Measurements from ENCODE around the gene KRT84. TPM values are rescaled to one million over a fixed set of nuclear protein-coding genes. Genes with fewer than 3 reads are reported as not detected.

Gene KRT84
- total RNA-seq, 1 experiment from 2014 or later = not detected

- Mint-ChIP-seq H3K36me3 (ENCODE audit: insufficient read depth, unreplicated experiment) (no peaks in the 10 kb centered on the region), H3K27ac (ENCODE audit: unreplicated experiment) (no peak overlapping the region), H3K9me3 (ENCODE audit: low read depth, unreplicated experiment) (no peaks in the 10 kb centered on the region), H3K27me3 (ENCODE audit: unreplicated experiment) (peaks cover 3% of the 10 kb centered on the region), H3K4me1 (ENCODE audit: low read depth, unreplicated experiment) (peaks cover 14% of the 10 kb centered on the region), H3K4me3 (ENCODE audit: low read depth, unreplicated experiment) (no peak overlapping the region)
- no peak for DNase-seq
- intact Hi-C loops (cut with micrococcal nuclease; ENCODE audit: unreplicated experiment) = loop anchor here (1.0 to 10.0 kb wide), 4 partner anchors 163 to 613 kb away; no protein-coding TSS in a partner anchor
- no peak for TF ChIP-seq CTCF (IDR thresholded peaks at IDR 0.05; ENCODE audit: unreplicated experiment)
- BruUV-seq (replicated peaks) = no TSS peak
- CTCF ChIA-PET = no interaction called here
Measured at GRCh38 chr12:52371716-52372115, 13.7 kb downstream of the KRT84 start.

GRCh38 chr12:52370926-52371608 is 14.4 kb downstream of the KRT84 start:
- Mint-ChIP-seq H3K27me3 (ENCODE audit: unreplicated experiment) (no peaks in the 10 kb centered on the region), H3K27ac (ENCODE audit: unreplicated experiment) (no peak overlapping the region), H3K4me1 (ENCODE audit: low read depth, unreplicated experiment) (peaks cover 14% of the 10 kb centered on the region), H3K9me3 (ENCODE audit: low read depth, unreplicated experiment) (no peaks in the 10 kb centered on the region), H3K4me3 (ENCODE audit: low read depth, unreplicated experiment) (no peak overlapping the region), H3K36me3 (ENCODE audit: insufficient read depth, unreplicated experiment) (no peaks in the 10 kb centered on the region)
- intact Hi-C loops (cut with micrococcal nuclease; ENCODE audit: unreplicated experiment) = loop anchor here (10.0 kb wide), 2 partner anchors 214 to 614 kb away; no protein-coding TSS in a partner anchor
- no peak for DNase-seq
- no TSS peak for BruUV-seq (replicated peaks)
- TF ChIP-seq CTCF (IDR thresholded peaks at IDR 0.05; ENCODE audit: unreplicated experiment) = no peak
- CTCF ChIA-PET = no interaction called here

DNA sequence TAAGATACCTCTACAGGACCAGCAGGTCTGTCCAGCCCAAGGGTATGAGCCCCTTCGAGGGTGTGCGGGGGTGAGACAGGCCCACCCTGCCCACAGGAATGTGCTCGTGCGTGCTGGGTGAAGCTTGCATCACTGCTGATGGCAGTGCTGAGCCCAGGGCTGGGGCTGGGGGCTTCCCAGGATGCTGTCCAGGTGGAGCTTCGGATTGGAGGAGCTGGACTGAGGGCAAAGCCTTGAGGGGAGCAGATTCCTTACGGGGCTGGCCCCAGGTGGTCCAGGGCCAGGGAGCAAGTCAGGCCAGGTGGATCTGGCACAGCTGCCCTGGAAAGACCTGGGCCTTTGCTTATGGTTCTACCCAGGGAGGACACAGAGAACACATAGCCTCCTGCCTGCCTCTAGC is 15.6 kb downstream of the KRT84 start:
- no peak for TF ChIP-seq CTCF (IDR thresholded peaks at IDR 0.05; ENCODE audit: unreplicated experiment)
- no peak overlapping the region for H3K4me3 Mint-ChIP-seq (ENCODE audit: low read depth, unreplicated experiment)
- H3K27ac Mint-ChIP-seq (ENCODE audit: unreplicated experiment) = no peak overlapping the region
- H3K27me3 Mint-ChIP-seq (ENCODE audit: unreplicated experiment) = no peaks in the 10 kb centered on the region
- H3K9me3 Mint-ChIP-seq (ENCODE audit: low read depth, unreplicated experiment) = no peaks in the 10 kb centered on the region
- H3K36me3 Mint-ChIP-seq (ENCODE audit: insufficient read depth, unreplicated experiment) = no peaks in the 10 kb centered on the region
- intact Hi-C loops (cut with micrococcal nuclease; ENCODE audit: unreplicated experiment) = loop anchor here (10.0 kb wide), 2 partner anchors 215 to 615 kb away; no protein-coding TSS in a partner anchor
- CTCF ChIA-PET = no interaction called here
- no TSS peak for BruUV-seq (replicated peaks)
- no peak for DNase-seq
- peaks cover 14% of the 10 kb centered on the region for H3K4me1 Mint-ChIP-seq (ENCODE audit: low read depth, unreplicated experiment)

DNA sequence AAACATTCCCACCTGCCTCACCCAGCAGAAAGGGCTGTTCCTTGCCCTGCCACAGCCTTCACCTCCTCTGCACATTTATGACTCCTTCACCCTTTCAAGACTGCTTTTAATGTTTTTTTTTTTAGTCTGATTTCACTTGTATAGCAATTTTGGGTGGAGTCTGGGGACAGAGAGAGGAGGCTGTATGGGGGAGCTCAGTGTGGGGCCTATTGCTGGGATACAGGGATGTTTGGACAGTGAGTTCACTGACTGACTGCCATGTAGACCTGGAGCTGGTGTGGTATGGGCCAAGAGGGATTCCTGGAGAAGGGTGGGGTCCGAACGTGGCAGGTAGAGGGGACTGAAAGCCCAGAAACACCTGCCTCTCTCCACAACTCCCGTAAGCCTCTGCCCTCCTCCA is 16.2 kb downstream of the KRT84 start:
- Mint-ChIP-seq H3K9me3 (ENCODE audit: low read depth, unreplicated experiment) (no peaks in the 10 kb centered on the region), H3K36me3 (ENCODE audit: insufficient read depth, unreplicated experiment) (no peaks in the 10 kb centered on the region), H3K27me3 (ENCODE audit: unreplicated experiment) (no peaks in the 10 kb centered on the region), H3K4me3 (ENCODE audit: low read depth, unreplicated experiment) (no peak overlapping the region), H3K27ac (ENCODE audit: unreplicated experiment) (no peak overlapping the region), H3K4me1 (ENCODE audit: low read depth, unreplicated experiment) (peaks cover 14% of the 10 kb centered on the region)
- CTCF ChIA-PET = no interaction called here
- no peak for DNase-seq
- TF ChIP-seq CTCF (IDR thresholded peaks at IDR 0.05; ENCODE audit: unreplicated experiment) = no peak
- no TSS peak for BruUV-seq (replicated peaks)
- intact Hi-C loops (cut with micrococcal nuclease; ENCODE audit: unreplicated experiment) = no loop called here
